OCI-LY7 (cell line): ENCODE results near the gene RAD23A.

Experiments
- CTCF ChIP-seq: fragments of 200-600 bp; sonication (generic); conservative IDR thresholded peaks from 2 replicates; pipeline ENCODE4 v1.5.1; 2014; ENCODE audit warnings: mild to moderate bottlenecking, antibody characterized with exemption, low read length, moderate library complexity, mixed read lengths
- EZH2phosphoT487 ChIP-seq: fragments of 200-600 bp; sonication (generic); IDR thresholded peaks from 2 replicates; pipeline ENCODE4 v1.6.1; 2018; ENCODE audit warnings: low read depth, borderline replicate concordance, mild to moderate bottlenecking, mixed run types, antibody characterized with exemption, low read length, moderate library complexity, mixed read lengths

DNA sequence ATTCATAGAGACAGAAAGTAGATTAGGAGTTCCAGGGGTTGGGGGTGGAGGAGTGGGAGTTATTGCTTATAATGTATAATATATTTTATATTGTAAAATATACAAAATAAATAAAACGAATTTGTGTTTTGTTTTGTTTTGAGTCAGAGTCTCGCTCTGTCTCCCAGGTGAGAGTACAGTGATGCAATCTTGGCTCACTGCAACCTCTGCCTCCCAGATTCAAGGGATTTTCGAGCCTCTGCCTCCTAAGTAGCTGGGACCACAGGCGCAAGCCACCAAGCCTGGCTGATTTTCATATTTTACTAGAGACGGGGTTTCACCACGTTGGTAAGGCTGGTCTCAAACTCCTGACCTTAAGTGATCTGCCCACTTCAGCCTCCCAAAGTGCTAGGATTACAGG is 13.8 kb downstream of the RAD23A start:
- TF ChIP-seq CTCF, result no peak
- TF ChIP-seq EZH2phosphoT487, result no peak
